CD14-positive monocyte (primary cell): ENCODE results near the gene KLHL13. TPM values are rescaled to one million over a fixed set of nuclear protein-coding genes. Genes with fewer than 3 reads are reported as not detected.

Experiments used
- DNase-seq, 3 donors: peaks; one replicate each; pipeline ENCODE4 v3.0.0-alpha.2; 2011 to 2022
- H2AFZ ChIP-seq: 2 replicates; pipeline ENCODE4 v1.6.0; 2012; ENCODE audit warnings: mild to moderate bottlenecking, low read depth, low read length, inconsistent platforms; ENCODE audit not compliant: insufficient read depth, poor library complexity, severe bottlenecking
- H3K27ac ChIP-seq, 2 donors: 1 replicate in 1 of 2; 2 replicates in 1 of 2; pipeline ENCODE4 v1.5.1; 2012 to 2013; ENCODE audit warnings: low read length in 2 of 2, control low read depth in 1 of 2, inconsistent platforms in 1 of 2, low read depth in 1 of 2, mild to moderate bottlenecking in 1 of 2
- H3K27me3 ChIP-seq, 2 donors: one replicate each; pipeline versions ENCODE4 v1.6.0 to v1.6.1; 2011 to 2013; ENCODE audit warnings: low read length in 2 of 2; ENCODE audit not compliant: control insufficient read depth in 2 of 2, insufficient read depth in 2 of 2
- H3K36me3 ChIP-seq, 2 donors: replicated peaks in 1 of 2; 1 replicate in 1 of 2; 2 replicates in 1 of 2; pipeline versions ENCODE4 v1.5.1 to v1.6.1; 2012 to 2013; ENCODE audit warnings: low read length in 2 of 2, control low read depth in 1 of 2, inconsistent platforms in 1 of 2, mild to moderate bottlenecking in 1 of 2; ENCODE audit not compliant: insufficient read depth in 2 of 2, control insufficient read depth in 1 of 2
- H3K4me1 ChIP-seq, 2 donors: 1 replicate in 1 of 2; 2 replicates in 1 of 2; pipeline versions ENCODE4 v1.5.1 to v1.6.1; 2012 to 2013; ENCODE audit warnings: low read length in 2 of 2, control low read depth in 1 of 2, inconsistent platforms in 1 of 2, mild to moderate bottlenecking in 1 of 2, moderate library complexity in 1 of 2; ENCODE audit not compliant: insufficient read depth in 2 of 2, control insufficient read depth in 1 of 2
- H3K4me2 ChIP-seq: replicated peaks from 2 replicates; pipeline ENCODE3; 2012; ENCODE audit warnings: low read length, moderate library complexity, mild to moderate bottlenecking; ENCODE audit not compliant: poor library complexity, severe bottlenecking; ENCODE audit errors: extremely low read depth
- H3K4me3 ChIP-seq, 3 experiments: fragments of 200-600 bp in 1 of 3; sonication (generic) in 1 of 3; replicated peaks in 1 of 3; 1 replicate in 2 of 3; 2 replicates in 1 of 3; pipeline ENCODE4 v1.5.1; 2011 to 2013; ENCODE audit warnings: low read length in 3 of 3, mild to moderate bottlenecking in 3 of 3, control low read depth in 2 of 3, low read depth in 2 of 3, inconsistent platforms in 1 of 3, moderate library complexity in 1 of 3
- H3K79me2 ChIP-seq: 2 replicates; pipeline ENCODE4 v1.6.0; 2012; ENCODE audit warnings: mild to moderate bottlenecking, control low read depth, inconsistent platforms, low read length, moderate library complexity; ENCODE audit not compliant: insufficient read depth
- H3K9ac ChIP-seq: 2 replicates; pipeline ENCODE4 v1.6.0; 2017; ENCODE audit warnings: low read length, mild to moderate bottlenecking; ENCODE audit not compliant: insufficient read depth, poor library complexity, severe bottlenecking
- H3K9me3 ChIP-seq, 2 donors: replicated peaks in 1 of 2; 1 replicate in 1 of 2; 2 replicates in 1 of 2; pipeline versions ENCODE4 v1.5.1 to v1.6.1; 2012 to 2013; ENCODE audit warnings: low read length in 2 of 2, control low read depth in 1 of 2; ENCODE audit not compliant: control insufficient read depth in 1 of 2, insufficient read depth in 1 of 2
- H4K20me1 ChIP-seq: 2 replicates; pipeline ENCODE4 v1.6.0; 2012; ENCODE audit warnings: mild to moderate bottlenecking, low read length, control low read depth, moderate library complexity; ENCODE audit not compliant: insufficient read depth
- H3K27ac Mint-ChIP-seq, 7 donors: one replicate each; pipeline ENCODE4 v1.8.0; 2020; ENCODE audit warnings: mild to moderate bottlenecking in 7 of 7, mixed read lengths in 7 of 7, moderate library complexity in 6 of 7, inconsistent platforms in 2 of 7
- H3K27me3 Mint-ChIP-seq, 3 donors: one replicate each; pipeline ENCODE4 v1.8.0; 2021 to 2022; ENCODE audit warnings: low read depth in 3 of 3, mild to moderate bottlenecking in 3 of 3, mixed read lengths in 3 of 3, moderate library complexity in 3 of 3, inconsistent platforms in 1 of 3
- H3K36me3 Mint-ChIP-seq, 2 donors: one replicate each; pipeline ENCODE4 v1.8.0; 2020; ENCODE audit warnings: mixed read lengths in 2 of 2, inconsistent platforms in 1 of 2, mild to moderate bottlenecking in 1 of 2
- H3K4me1 Mint-ChIP-seq: one replicate; pipeline ENCODE4 v1.8.0; 2020; ENCODE audit warnings: mild to moderate bottlenecking, mixed read lengths
- H3K4me3 Mint-ChIP-seq, 2 donors: one replicate each; pipeline ENCODE4 v1.8.0; 2020; ENCODE audit warnings: mild to moderate bottlenecking in 2 of 2, mixed read lengths in 2 of 2, moderate library complexity in 1 of 2
- H3K9me3 Mint-ChIP-seq, 7 donors: one replicate each; pipeline ENCODE4 v1.8.0; 2020 to 2022; ENCODE audit warnings: mixed read lengths in 7 of 7, mild to moderate bottlenecking in 6 of 7, moderate library complexity in 6 of 7, inconsistent platforms in 2 of 7
- WGBS: methylation state at CpG from one replicate; pipeline ENCODE4 v1.1.5; 2013; ENCODE audit warnings: missing lambda C conversion rate; ENCODE audit not compliant: insufficient coverage; 5-methylcytosine and 5-hydroxymethylcytosine counted together
- intact Hi-C, 2 donors: fragments of 100-400 bp; cut with micrococcal nuclease; formaldehyde crosslinking; loops; one replicate each; pipeline versions ENCODE4 v1.15.0 to v1.15.1; 2023
- polyA plus RNA-seq, 3 donors: library from polyadenylated mRNA; depleted of rRNA in 1 of 3; unstranded in 2 of 3; stranded (reverse) in 1 of 3; fragments of 300-500 nt in 2 of 3; fragments of >200 nt in 1 of 3; fragmentation: Illumina TruSeq in 2 of 3; gene quantifications; 1 replicate in 2 of 3; 2 replicates in 1 of 3; pipeline ENCODE4 v1.2.3, GENCODE V29; 2012 to 2021
- TF ChIP-seq, protein P1 (sequence below): fragments of 200-600 bp; IDR thresholded peaks from one replicate; pipeline ENCODE4 v1.8.0; 2022; ENCODE audit warnings: antibody characterized with exemption, mild to moderate bottlenecking

The KLHL13 gene
- polyA plus RNA-seq, 3 donors = 0.05 to 0.41 (median 0.10) TPM

DNA sequence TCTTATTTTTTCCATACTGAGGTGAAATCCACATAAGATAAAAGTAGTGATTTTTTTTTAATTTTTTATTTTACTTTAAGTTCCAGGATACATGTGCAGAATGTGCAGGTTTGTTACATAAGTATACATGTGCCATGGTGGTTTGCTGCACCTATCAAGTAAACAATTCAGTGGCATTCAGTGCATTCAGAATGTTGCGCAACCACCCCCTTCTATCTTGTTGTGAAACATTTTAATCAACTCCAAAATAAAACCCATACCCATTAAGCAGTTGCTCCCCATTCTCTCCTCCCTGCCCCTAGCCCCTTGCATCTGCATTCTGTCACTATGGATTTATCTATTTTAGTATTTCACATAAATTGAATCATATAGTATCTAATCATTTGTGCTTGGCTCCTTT is 121.2 kb downstream of the KLHL13 start:
- no peaks in the 10 kb centered on the region for H3K36me3 Mint-ChIP-seq
- Histone ChIP-seq H3K4me2 (no peak overlapping the region), H3K27me3 (no peaks in the 10 kb centered on the region), H3K36me3 (no peaks in the 10 kb centered on the region), H3K27ac (no peak overlapping the region), H4K20me1 (no peaks in the 10 kb centered on the region), H3K4me3 (no peak overlapping the region), H3K79me2 (no peaks in the 10 kb centered on the region), H3K9ac (no peak overlapping the region), H2AFZ (no peak overlapping the region), H3K9me3 (no peaks in the 10 kb centered on the region), H3K4me1 (no peaks in the 10 kb centered on the region)
- H3K27me3 Mint-ChIP-seq = peaks cover 0 to 2% (median 0%) of the 10 kb centered on the region in 3 donors
- DNase-seq = no peak
- H3K4me1 Mint-ChIP-seq = no peaks in the 10 kb centered on the region
- WGBS = no CpG with 5 or more reads among the region's 1 CpG
- H3K27ac Mint-ChIP-seq = no peak overlapping the region
- intact Hi-C loops = no loop called here
- no peak overlapping the region for H3K4me3 Mint-ChIP-seq
- TF ChIP-seq, protein P1, sequence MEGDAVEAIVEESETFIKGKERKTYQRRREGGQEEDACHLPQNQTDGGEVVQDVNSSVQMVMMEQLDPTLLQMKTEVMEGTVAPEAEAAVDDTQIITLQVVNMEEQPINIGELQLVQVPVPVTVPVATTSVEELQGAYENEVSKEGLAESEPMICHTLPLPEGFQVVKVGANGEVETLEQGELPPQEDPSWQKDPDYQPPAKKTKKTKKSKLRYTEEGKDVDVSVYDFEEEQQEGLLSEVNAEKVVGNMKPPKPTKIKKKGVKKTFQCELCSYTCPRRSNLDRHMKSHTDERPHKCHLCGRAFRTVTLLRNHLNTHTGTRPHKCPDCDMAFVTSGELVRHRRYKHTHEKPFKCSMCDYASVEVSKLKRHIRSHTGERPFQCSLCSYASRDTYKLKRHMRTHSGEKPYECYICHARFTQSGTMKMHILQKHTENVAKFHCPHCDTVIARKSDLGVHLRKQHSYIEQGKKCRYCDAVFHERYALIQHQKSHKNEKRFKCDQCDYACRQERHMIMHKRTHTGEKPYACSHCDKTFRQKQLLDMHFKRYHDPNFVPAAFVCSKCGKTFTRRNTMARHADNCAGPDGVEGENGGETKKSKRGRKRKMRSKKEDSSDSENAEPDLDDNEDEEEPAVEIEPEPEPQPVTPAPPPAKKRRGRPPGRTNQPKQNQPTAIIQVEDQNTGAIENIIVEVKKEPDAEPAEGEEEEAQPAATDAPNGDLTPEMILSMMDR = no peak
- H3K9me3 Mint-ChIP-seq = peaks cover 0 to 1% (median 0%) of the 10 kb centered on the region in 7 donors

DNA sequence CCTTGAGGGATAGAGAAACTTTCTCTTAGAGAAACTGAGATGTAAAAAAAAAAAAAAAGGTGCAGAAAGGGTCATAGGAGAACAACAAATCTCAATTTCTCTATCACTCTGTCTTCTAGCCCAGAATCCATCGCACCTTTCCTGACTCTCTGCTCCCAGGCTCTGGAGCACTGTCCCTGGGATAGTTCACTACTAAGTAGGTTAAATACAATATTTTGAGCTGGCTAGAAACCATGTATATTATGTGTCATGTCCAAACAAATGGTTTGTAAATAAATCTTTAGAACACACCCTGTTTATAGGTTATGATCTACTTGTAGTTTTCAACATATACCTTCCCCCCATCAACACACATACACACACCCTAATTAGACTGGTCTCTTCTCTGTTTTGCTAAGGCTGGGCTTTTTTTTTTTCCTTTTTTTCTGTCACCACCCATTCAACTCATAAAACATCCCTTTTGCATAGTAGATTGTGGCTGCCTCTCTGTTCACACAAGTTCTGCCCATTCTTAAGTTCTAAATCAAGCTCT is 124.4 kb downstream of the KLHL13 start:
- H3K27ac ChIP-seq = no peak overlapping the region
- H3K4me2 ChIP-seq = no peak overlapping the region
- no peaks in the 10 kb centered on the region for H3K9me3 ChIP-seq
- H3K36me3 ChIP-seq = no peaks in the 10 kb centered on the region
- no peaks in the 10 kb centered on the region for H3K27me3 ChIP-seq
- Mint-ChIP-seq H3K27me3 (no peaks in the 10 kb centered on the region), H3K4me3 (no peak overlapping the region), H3K36me3 (no peaks in the 10 kb centered on the region), H3K27ac (no peak overlapping the region), H3K4me1 (no peaks in the 10 kb centered on the region), H3K9me3 (no peaks in the 10 kb centered on the region)
- H4K20me1 ChIP-seq = no peaks in the 10 kb centered on the region
- H3K4me3 ChIP-seq = no peak overlapping the region
- no CpG with 5 or more reads among the region's 1 CpG for WGBS
- TF ChIP-seq, protein P1 = no peak
- H3K4me1 ChIP-seq = no peaks in the 10 kb centered on the region
- H3K79me2 ChIP-seq = no peaks in the 10 kb centered on the region
- intact Hi-C loops = no loop called here
- H2AFZ ChIP-seq = no peak overlapping the region
- no peak for DNase-seq
- no peak overlapping the region for H3K9ac ChIP-seq
